ENCODE results near the gene GMPPB.
"Not testable (repeated sequence)": the region's sequence is repeated elsewhere in the genome, so short reads cannot be mapped to it uniquely, and the experiment has no call there.

DNA sequence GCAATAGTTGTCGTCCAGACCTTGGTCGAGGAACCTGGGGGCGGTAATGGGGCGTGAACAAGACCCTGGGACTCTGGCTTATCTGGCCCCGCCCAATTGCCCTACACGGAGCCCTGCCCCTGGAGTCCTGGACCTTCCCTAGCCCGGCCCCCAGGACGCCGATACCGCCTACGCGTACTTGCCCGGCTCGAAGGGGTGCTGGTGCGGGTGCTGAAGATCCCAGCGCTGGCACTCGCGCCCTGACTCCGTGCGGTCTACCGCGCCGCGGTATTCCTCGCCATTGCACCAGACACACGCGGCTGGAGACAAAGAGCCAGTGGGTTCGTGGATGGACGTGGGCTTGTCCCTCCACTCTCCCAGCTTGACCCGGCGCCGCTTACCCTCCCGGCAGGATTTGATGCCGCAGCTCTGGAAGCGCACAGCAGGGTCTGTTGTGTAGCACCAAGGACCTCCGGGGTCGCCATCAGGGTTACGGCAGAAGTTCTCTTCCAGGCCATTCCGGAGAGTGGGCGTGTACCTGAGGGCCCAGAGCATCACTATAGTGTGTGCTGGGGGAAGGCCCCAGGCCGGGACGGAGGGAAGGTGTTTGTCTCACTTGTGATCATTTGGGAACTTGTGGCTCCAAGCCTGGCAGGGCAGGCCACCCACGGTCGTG is 36.9 kb downstream of the GMPPB start:
- TF ChIP-seq ZKSCAN1 (IDR thresholded peaks at IDR 0.05; ENCODE audit: low read depth, low read length); BRD4 (IDR thresholded peaks at IDR 0.05); ARNT (IDR thresholded peaks at IDR 0.05); ZNF174 (CRISPR knock-in tag; IDR thresholded peaks at IDR 0.05); CBX8 (IDR thresholded peaks at IDR 0.05; ENCODE audit: borderline replicate concordance, extremely low read depth, low read depth, low read length, poor library complexity, severe bottlenecking): not testable (repeated sequence)

Measured in K562 (cell line).